ENCODE data around the gene NRL.
A peak's percentile ranks its signal among the peaks of the same experiment; 100 is the strongest.

NRL gene

DNA sequence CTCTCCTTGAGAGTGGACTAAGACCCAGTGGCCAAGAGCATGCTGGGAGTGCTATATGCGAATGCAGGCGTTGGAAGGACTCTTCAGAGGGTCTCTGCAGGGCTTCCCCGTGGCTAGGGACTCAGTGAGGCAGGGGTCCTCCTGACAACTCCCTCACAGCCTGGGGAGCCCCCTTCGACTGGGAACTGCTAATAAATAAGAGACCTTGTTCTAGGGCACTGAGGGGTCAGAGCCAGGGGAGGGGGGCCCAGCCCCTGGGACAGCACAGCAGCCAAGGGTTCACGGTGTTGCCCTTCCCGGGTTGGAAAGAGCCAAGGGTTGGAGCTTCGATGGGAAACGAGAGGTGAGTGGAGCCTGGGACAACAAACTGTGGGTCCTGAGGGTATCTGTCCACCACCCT, 49.3 kb downstream of the NRL start:
- no peak for DNase-seq

DNA sequence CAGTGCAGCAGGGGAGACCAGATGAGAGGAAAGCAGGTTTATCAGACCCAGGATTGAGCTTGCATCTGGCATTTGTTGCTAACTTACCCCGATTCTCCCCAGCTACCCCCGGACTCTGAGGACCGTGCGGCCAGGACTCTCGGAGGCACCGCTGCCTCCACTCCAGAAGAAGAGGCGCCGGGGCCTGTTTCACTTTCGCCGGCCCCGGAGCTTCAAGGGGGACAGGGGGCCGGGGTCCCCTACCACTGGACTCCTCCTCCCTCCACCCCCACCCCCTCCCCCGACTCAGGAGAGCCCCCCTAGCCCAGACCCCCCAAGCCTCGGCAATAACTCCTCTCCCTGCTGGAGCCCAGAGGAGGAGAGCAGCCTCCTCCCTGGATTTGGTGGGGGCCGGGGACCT, 49.9 kb downstream of the NRL start:
- DNase-seq, result no peak

DNA sequence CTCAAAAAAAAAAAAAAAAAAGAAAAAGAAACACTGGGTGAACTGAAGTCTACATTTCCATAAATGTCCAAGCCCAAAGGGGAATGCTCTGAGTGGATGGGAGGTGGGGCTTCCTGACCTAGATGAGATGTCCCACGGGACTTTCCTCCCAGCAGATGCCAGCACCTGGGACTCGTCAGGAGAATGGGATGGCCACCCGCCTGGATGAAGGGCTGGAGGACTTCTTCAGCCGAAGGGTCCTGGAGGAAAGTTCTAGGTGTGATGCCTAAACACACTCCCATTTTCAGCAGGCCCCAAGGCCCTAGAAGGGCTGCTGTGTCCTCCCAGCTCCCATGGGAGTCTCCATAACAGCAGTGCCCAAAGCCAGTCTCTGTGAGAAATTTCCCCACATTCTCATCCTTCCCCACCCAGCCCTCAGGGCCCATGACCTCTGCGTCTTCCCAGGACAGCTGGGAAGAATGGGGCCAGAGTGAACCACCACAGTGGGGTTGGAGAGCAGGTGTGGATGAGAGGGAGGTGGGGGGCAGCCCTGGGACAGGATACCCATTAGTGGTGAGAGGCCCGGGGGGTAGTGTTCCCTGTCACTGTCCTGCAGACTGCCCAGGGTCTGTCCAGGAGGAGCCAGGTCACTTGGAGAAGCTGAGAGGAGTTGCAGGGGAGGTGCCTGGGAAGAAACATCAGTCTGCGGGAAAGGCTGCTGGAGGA, 50.5 kb downstream of the NRL start:
- DNase-seq, result no peak

DNA sequence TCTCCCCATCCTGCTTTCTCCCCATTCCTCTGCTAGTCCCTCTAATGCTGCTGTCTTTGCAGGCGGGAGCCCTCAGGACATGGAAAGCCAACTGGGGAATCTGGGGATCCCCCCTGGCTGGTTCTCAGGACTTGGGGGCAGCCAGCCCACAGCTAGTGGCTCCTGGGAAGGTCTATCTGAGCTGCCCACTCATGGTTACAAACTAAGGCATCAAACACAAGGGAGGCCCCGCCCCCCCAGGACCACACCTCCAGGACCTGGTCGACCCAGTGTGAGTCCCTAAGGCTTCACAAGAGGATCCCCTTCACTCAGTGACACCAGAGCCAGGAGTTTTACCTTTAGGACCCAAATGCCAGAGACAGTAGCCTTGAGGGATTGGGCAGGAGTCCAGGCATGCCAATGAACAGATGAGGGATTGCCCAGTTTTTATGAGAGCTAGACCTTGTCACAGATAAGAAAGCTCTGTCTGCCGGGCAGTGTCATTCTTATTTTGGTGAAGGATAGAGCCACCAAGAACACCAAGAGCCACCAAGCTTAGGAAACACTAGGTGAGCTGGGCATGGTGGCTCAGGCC, 51.4 kb downstream of the NRL start:
- DNase-seq, result no peak

DNA sequence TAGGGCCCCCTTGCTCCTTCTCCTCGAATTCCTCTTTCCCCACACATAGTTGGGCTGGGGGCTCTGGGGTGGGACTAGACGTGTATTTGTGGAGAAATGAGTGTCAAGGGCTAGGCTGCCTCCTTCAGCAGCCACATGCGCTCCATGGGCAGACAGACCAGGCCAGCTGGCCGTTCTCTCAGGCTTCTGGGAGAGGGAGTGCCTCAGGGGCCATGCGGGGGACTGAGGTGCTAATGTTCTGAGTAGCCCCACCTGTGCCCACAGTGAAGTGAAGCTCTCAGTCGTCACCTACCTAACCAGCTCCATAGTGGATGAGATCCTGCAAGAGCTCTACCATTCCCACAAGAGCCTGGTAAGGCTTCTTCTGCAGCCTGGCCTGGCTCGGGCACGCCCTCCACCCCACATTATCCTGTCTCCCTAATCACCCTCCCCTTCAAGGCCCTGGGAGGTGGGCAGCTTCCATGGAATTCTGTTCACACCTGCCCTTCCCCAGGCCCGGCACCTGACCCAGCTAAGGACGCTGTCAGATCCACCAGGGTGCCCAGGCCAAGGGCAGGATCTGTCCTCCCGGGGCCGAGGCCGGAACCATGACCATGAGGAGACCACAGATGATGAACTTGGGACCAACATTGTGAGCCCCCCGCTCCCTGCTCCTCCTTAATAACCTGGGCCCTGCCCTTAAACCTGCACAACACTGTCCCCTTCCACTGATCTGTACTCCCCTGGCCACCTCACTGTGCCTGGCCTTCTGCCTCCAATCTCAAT, 52.4 kb downstream of the NRL start:
- no peak for DNase-seq

DNA sequence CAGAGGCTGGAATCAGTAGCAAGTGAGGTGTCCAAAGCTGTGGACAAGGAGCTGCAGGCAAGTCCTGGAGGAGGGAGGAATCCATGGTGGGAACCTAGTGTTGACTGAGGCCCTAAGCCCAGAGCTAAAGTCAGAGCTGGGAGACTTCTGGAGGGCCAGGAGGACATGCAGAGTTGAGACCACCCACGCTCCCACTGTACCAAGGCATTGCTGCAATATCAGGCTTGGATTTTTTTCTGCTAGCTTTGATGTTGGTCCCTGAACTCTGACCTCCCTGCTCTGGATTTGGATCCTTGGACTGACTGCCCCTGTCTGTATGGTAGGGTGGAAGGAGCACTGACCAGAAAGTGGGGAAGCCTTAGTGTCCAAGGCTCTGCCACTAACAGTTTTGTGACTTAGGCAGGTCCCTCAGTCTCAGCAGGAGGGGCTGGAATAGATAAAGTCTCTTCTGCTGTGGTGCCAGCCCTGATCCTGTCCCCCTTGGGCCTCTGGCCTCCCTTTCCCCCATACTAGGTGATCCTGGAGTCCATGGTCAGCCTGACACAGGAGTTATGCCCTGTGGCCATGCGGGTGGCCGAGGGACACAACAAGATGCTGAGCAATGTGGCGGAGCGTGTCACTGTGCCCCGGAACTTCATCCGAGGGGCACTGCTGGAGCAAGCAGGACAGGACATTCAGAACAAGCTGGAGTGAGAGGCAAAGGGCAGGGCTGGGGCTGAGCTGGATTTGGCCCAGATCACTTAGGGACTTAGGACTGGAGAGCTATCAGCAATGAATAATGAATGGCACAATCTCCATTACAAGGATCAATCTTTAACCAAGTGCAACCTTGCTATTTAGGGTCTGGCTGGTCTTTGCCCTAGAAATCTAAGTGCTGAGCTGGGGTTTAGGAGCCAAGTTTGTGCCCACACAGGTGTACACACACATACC, 53.5 kb downstream of the NRL start:
- no peak for DNase-seq

DNA sequence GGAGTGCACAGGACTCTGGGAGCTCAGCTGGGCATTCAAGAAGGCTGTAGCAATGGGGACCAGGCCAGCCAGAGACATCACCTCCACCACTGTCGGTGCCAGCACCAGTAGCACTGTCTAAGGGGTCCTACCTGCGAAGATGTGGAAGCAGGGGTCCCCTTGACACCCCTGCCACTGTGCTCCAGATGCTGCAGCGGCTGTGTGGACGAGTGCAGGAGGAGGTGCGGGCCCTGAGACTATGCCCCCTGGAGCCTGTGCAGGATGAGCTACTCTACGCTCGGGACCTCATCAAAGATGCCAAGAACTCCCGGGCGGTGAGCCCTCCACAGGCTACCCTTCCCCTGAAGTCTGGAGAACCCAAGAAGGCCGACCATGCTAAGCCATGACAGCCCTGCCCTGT, 54.3 kb downstream of the NRL start:
- no peak for DNase-seq

DNA sequence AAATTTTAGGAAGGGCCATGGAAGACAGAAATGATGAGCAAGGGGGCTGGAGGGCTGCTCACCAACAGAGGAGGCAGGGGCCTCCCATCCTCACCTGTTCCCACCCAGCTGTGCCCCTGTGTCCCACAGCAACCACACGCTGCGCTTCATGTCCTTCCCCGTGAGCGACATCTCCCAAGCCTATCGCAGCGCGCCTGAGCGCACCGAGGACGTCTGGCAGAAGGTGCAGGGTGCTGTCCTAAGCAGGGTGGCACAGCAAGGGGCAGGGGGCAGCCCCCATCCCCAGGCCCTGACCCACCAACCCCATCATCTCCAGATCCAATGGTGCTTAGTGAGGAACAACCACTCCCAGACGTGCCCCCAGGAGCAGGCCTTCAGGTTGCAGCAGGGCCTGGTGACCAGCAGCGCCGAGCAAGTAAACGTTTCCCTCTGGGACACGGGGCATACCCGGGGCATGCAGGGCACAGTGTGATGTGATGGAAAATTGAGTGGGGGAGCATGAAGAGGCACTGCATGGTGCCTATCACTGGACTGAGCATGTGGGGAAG, 54.8 kb downstream of the NRL start:
- no peak for DNase-seq

DNA sequence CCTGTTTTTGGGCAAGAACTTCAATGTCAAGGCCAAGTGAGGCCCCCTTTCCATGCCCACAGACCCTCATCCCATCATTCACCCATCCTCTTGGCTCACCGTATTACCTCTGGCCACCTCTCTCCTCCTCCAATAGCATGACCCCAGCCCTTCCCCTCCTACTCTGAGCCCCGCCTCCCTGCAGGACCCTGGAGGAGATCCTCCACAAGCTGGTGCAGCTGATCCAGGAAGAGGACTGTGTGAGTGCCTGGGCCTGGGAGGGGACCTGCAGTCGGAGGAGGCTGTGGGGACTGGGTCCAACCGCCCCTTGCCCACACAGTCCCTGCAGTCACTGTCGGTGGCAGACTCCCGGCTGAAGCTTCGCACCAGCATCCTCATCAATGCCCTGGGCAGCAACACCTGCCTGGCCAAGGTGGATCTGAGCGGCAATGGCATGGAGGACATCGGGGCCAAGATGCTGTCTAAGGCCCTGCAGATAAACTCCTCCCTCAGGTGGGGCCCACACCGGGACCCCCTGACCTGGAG, 55.7 kb downstream of the NRL start:
- no peak for DNase-seq

DNA sequence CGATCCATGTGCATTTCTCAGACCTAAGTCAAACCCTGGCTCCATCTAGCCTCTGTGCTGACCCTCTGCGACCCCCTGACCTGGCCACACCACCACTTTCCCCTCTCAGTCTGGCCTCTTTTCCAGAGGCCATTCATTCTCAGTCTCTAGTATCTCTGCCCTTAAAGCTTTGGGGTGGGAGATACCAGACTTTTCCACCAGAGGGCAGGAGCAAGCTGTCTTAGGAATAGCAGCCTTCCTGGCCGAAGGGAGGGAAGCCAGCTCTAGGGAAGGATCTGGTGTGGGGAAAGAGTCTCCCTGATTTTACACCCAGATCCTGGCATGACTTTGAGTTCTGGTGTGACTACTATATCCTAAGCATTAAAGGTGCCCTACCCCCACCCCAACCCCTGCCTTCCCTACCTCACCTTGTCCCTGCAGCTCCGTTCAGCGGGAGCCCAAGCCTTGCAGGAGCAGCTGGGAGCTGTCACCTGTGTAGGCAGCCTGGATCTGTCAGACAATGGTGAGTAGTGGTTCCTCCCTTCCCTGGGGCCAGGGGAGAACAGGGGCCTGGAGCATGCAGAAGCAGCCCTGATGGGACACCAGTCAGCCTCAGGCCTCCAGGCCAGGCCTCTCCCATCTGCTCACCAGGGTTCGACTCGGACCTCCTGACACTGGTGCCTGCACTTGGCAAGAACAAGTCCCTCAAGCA, 56.3 kb downstream of the NRL start:
- DNase-seq, result peak; percentile 77

DNA sequence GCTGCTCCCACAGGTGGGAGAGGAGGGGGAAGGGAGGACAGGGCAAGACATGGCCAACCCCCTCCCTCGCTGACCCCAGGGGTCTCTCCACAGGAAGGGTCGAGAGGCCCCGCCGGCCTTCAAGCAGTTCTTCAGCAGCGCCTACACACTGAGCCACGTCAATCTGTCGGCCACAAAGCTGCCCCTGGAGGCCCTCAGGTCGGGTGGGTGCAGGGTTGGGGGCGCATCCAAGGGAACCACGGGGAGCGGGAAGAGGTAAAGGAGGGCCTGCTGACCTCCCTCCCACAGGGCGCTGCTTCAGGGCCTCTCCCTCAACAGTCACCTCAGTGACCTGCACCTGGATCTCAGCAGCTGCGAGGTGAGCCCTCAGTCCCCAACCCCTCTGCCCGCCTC, 56.9 kb downstream of the NRL start:
- no peak for DNase-seq

DNA sequence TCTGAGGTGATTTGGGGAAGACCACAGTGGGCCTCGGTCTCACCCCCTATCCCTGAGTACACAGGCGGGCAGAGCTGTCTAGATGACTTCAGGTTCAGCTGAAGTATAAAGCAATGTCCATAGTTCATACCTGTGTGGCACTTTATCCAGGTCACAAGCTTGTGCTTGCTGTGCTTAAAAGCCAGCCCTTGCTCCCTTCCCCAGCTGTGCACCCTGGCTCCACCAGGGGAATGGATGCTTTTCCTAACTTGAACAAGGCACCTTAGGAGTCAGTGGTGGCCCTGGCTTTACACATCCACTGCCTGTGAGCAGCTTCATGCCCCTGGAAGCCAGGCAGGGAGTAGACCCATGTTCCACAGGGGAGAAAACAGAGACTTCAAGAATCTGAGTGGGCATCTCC, 57.5 kb downstream of the NRL start:
- DNase-seq, result no peak

DNA sequence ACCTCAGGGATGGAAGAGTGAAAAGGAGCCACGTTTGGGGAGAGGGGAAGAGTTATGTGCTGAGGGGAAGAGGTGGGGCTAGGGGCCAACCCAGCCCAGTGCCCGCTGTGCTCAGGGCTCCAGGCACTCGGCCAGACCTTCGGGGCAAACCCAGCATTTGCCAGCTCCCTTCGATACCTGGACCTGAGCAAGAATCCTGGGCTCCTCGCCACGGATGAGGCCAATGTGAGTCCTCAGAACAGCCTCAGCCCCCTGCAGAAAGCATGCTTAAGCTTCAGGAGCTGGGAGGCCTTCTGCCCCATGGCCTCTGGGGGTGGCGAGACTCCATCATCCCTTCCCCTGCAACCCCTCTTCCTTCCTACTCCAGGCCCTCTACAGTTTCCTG, 58.0 kb downstream of the NRL start:
- DNase-seq, result no peak

DNA sequence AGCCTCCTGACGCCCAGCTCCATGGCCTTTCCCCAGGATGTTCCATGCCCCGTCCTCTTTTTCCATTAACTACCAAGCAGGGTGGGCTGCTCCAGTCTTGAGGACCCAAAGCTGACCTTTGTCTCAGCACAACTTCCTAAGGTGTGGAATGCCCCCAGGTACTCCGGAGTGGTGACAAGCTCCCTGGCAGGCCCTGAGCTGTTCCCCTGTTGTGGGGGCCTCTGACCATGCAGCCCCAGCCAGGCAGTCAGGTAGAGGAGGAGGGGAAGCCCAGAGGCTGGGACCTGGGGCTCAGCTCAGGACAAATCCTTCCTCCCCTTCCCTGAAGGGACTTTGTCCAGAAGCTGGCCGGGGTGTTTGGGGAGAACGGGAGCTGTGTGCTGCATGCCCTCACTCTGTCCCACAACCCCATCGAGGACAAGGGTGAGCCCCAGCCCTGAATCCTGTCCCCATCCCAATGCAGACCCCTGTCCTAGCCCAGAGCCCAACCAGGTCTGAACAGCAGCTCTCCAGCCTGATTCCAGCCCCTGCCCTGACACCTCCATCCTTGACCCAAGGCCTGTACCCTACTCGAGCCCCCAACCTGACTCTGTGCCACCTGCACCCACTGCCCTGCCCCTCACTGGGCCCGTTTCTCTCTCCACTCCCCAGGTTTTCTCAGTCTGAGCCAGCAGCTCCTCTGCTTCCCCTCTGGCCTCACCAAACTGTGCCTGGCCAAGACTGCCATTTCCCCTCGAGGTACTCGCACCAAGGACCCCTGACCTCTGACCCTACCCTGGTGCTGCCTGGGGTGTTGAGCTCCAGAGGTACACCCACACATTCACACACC, 58.6 kb downstream of the NRL start:
- no peak for DNase-seq

DNA sequence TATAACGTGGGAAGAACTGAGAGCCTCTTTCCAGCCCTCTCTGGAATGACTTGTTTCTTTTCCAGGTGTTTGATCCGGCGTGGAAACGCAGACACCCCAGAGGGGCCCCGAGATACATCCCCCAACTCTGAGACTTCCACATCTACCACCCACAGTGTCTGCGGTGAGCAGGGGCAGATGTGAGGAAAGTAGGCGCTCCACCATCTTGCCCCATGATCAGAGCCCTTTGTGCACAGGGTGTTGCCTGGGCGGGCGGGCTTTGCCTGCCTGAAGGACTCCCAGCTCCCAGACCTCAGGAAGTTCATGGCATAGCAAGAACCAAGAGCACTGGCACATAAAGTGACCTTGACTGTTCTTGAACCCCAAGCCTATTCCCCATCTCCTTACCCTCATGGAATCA, 60.1 kb downstream of the NRL start:
- no peak for DNase-seq

DNA sequence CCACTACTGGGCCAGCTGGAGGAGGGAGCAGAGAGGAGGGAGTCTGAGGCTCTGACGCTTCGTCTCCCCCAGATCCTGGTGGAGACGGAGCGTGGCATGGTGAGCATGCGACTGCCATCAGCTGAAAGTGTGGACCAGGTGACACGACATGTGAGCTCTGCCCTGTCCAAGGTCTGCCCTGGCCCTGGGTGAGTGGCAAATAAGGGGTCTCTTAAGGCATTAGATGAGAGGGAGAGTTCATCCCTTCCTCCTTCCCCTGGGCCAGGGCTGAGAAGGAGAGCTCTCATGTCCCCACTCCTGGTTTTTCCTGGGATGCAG, 60.5 kb downstream of the NRL start:
- no peak for DNase-seq

DNA sequence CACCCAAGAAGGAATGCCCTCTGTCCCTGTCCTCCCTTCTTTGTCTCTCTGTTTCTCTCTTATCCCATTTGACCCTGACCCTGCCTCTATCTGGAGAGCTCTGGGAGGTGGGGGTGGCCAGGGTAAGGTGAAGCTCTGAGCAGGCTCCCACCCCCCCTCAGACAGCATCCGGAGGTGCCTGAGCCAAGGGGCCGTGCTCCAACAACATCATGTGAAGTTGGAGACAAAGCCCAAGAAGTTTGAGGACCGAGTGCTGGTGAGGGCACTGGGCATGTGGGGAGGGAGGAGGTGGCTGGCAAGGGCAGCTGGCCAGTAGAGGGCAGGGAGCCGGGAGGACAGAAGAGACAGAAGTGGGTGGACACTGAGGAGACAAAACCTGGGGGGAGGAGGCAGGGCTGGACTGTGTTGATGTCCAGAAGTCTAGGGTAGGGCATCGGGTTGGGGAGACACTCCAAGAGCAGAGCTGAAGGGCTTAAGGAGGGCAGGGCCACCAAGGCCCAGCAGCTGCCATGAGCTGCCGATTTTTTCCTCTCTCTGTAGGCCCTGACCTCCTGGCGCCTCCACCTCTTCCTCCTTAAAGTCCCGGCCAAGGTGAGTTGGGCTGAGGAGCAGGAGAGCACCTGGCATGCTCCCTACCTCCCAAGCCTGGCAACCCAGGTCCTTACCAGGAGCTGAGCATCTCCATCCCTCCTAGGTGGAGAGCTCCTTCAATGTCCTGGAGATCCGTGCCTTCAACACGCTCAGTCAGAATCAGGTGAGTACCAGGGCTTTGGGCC, 61.0 kb downstream of the NRL start:
- DNase-seq, result no peak

DNA sequence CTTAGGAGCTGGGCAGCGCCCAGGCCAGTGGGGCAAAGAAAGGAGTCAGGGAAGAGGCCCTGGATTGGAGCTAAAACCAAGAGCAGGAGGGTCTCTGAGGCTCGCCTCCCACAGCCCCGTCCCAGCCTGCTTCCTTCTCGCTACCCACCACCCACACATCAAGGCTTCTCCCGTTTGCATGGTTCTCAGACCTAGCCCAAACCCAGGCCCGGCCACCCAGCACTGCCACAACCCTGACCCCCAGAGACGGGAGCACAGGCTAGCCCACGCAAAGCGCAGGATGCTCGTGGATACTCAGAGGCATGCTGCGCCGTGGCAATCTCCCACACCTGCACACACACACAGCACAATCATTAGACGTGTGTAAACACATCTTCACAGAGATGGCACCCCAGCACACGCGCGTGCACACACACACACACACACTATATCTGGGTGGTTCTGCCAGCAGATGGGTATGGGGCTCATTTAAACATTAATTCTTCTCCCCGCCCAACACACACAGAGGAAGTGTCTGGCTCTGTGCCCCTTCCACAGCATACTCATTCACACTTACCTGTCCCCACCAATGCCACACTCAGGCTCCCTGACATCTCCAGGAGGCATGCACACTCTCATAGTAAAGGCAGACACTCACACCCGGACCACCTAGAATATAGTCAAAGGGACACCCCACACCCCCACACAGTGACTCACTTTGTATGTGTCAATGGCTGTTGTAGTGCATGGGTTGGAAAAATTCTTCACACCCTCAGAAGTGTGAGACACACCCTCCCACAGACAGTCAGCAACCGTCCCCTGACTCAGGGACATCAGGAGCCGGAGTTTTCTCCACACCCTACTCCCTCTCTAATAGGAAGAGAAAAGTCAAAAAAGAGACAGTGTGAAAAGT, 61.8 kb downstream of the NRL start:
- no peak for DNase-seq
